GM12873 (cell line): ENCODE measurements around the gene SPATA7.

ENCODE experiments used
- TF ChIP-seq, protein P1 (sequence below): IDR thresholded peaks from 2 replicates; pipeline ENCODE4 v1.5.1; 2012; ENCODE audit warnings: low read depth, mild to moderate bottlenecking, moderate library complexity, low read length, control low read depth; ENCODE audit not compliant: insufficient read depth; ENCODE audit errors: missing control alignments

Gene SPATA7

DNA sequence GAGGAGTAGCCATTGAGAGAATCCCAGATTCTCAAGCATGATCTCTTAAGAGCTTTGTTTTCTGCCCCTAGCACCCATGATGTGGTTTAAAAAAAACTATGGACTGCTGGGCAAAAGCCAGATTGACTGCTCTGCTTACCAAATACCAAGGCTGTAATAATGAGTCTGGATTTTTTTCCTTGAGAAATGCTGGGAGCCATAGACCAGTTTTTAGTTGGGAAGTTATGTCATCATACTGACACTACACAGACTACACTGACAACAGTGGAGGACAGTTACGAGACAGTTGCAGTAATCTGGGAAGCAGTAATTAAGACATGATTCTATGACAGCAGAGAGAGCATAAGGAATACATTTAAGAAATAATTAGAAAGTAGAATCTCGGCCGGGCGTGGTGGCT lies 35.8 kb downstream of the SPATA7 start:
- TF ChIP-seq, protein P1, sequence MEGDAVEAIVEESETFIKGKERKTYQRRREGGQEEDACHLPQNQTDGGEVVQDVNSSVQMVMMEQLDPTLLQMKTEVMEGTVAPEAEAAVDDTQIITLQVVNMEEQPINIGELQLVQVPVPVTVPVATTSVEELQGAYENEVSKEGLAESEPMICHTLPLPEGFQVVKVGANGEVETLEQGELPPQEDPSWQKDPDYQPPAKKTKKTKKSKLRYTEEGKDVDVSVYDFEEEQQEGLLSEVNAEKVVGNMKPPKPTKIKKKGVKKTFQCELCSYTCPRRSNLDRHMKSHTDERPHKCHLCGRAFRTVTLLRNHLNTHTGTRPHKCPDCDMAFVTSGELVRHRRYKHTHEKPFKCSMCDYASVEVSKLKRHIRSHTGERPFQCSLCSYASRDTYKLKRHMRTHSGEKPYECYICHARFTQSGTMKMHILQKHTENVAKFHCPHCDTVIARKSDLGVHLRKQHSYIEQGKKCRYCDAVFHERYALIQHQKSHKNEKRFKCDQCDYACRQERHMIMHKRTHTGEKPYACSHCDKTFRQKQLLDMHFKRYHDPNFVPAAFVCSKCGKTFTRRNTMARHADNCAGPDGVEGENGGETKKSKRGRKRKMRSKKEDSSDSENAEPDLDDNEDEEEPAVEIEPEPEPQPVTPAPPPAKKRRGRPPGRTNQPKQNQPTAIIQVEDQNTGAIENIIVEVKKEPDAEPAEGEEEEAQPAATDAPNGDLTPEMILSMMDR: no peak

GRCh38 chr14:88422047-88422446 lies 36.6 kb downstream of the SPATA7 start:
- TF ChIP-seq, protein P1: no peak

GRCh38 chr14:88422919-88423650 lies 37.6 kb downstream of the SPATA7 start:
- TF ChIP-seq, protein P1: no peak

GRCh38 chr14:88424573-88424972 lies 39.1 kb downstream of the SPATA7 start:
- TF ChIP-seq, protein P1: no peak

GRCh38 chr14:88426271-88426670 lies 40.8 kb downstream of the SPATA7 start:
- TF ChIP-seq, protein P1: no peak

DNA sequence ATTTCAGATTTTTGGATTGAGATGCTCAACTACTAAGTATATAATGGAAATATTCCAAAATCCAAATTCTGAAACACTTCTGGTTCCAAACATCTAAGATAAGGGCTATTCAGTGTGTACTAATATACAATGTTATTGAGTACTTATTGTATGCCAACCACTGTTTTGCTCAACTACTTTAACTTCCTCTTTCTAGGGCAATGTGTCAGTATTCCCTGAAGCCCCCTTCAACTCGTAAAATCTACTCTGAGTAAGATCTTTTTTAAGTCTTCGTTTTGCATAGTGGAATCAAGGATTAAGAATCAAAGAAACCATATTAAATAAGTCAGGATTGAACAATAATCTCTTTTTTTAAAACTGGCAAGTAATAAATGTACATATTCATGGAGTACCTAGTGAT lies 45.5 kb downstream of the SPATA7 start:
- TF ChIP-seq, protein P1: no peak

GRCh38 chr14:88437658-88438057 lies 52.2 kb downstream of the SPATA7 start:
- TF ChIP-seq, protein P1: no peak
